K562 (cell line): Measurements from ENCODE around the gene GALNT15. TPM values are rescaled to one million over a fixed set of nuclear protein-coding genes. Genes with fewer than 3 reads are reported as not detected.

Source experiments
- ATAC-seq: fragments of 200-7000 bp; cut with Tn5 transposase; 3 replicates; pipeline ENCODE4 v1.9.1; 2020; ENCODE audit warnings: moderate library complexity
- BruUV-seq: library from RNA; stranded (reverse); fragments of 400-500 nt; replicated peaks from 2 replicates; lab custom pipeline; 2021; lab: Mats Ljungman, UMichigan
- CTCF ChIA-PET: fragments of 300-600 bp; formaldehyde crosslinking; extraction: SDS; loops from one replicate; lab custom pipeline; 2021; ENCODE audit warnings: low intra/inter-chr PET ratio; lab: Yijun Ruan, JAX
- POLR2A ChIA-PET: fragments of 300-600, 350-650 bp; sonication (Branson Sonifier 250); formaldehyde crosslinking; extraction: SDS; loops from one replicate; lab custom pipeline; 2021; ENCODE audit warnings: antibody characterized with exemption, inconsistent platforms; lab: Yijun Ruan, JAX
- DNase-seq, 4 experiments: peaks; one replicate each; pipeline versions ENCODE4 v3.0.0 to v3.0.0-alpha.2; 2011 to 2018; ENCODE audit warnings: low spot score in 3 of 4, mixed read lengths in 3 of 4; ENCODE audit errors: extremely low read depth in 1 of 4
- FAIRE-seq: peaks from 2 replicates; lab custom pipeline; 2011; peaks lifted over from hg19 to GRCh38; lab: Jason Lieb, UNC
- H2AFZ ChIP-seq: 2 replicates; pipeline ENCODE4 v1.6.0; 2011; ENCODE audit warnings: low read depth, low read length, control low read depth, inconsistent platforms
- H3K27ac ChIP-seq: fragments of 200-600 bp; 3 replicates; pipeline ENCODE4 v1.8.0; 2011; ENCODE audit warnings: low read depth, mild to moderate bottlenecking, control low read depth, inconsistent platforms, low read length, moderate library complexity, mixed read lengths; ENCODE audit errors: extremely low read depth
- H3K27me3 ChIP-seq, 2 experiments: fragments of 300-600 bp in 1 of 2; 2 replicates in 1 of 2; 3 replicates in 1 of 2; pipeline versions ENCODE4 v1.6.0 to v1.8.0; 2011; ENCODE audit warnings: inconsistent platforms in 2 of 2, low read length in 2 of 2, mild to moderate bottlenecking in 1 of 2, mixed read lengths in 1 of 2, moderate library complexity in 1 of 2; ENCODE audit not compliant: control insufficient read depth in 2 of 2, insufficient read depth in 2 of 2
- H3K36me3 ChIP-seq: fragments of 300-600 bp; 3 replicates; pipeline ENCODE4 v1.8.0; 2011; ENCODE audit warnings: mild to moderate bottlenecking, low read length, inconsistent platforms; ENCODE audit not compliant: control insufficient read depth, insufficient read depth
- H3K4me1 ChIP-seq, 2 experiments: fragments of 200-600 bp in 1 of 2; replicated peaks in 1 of 2; 2 replicates in 1 of 2; 3 replicates in 1 of 2; pipeline versions ENCODE4 v1.5.1 to v1.8.0; 2011; ENCODE audit warnings: inconsistent platforms in 2 of 2, low read length in 2 of 2, mild to moderate bottlenecking in 1 of 2, mixed read lengths in 1 of 2, moderate library complexity in 1 of 2; ENCODE audit not compliant: control insufficient read depth in 2 of 2, insufficient read depth in 2 of 2
- H3K4me2 ChIP-seq: 2 replicates; pipeline ENCODE4 v1.6.1; 2011; ENCODE audit warnings: low read length, control low read depth, inconsistent platforms, mixed read lengths; ENCODE audit not compliant: insufficient read depth
- H3K4me3 ChIP-seq: fragments of 200-600 bp; sonication (generic), shearing (Covaris generic); 2 replicates; pipeline ENCODE4 v1.5.1; 2016; ENCODE audit warnings: control low read depth, inconsistent platforms
- H3K79me2 ChIP-seq: fragments of 200-600 bp; 3 replicates; pipeline ENCODE4 v1.8.0; 2011; ENCODE audit warnings: low read length, inconsistent platforms; ENCODE audit not compliant: control insufficient read depth, insufficient read depth
- H3K9ac ChIP-seq, 2 experiments: 2 replicates each; pipeline versions ENCODE4 v1.6.0 to v1.6.1; 2011; ENCODE audit warnings: low read depth in 2 of 2, low read length in 2 of 2, control low read depth in 1 of 2, inconsistent platforms in 1 of 2, mild to moderate bottlenecking in 1 of 2, mixed read lengths in 1 of 2; ENCODE audit not compliant: insufficient read depth in 1 of 2
- H3K9me1 ChIP-seq: one replicate; pipeline ENCODE4 v1.6.0; 2011; ENCODE audit warnings: inconsistent platforms, mild to moderate bottlenecking, low read length, moderate library complexity; ENCODE audit not compliant: control insufficient read depth, insufficient read depth
- H3K9me3 ChIP-seq: replicated peaks from 2 replicates; pipeline ENCODE4 v1.5.1; 2011; ENCODE audit warnings: low read depth, low read length, inconsistent platforms; ENCODE audit not compliant: control insufficient read depth, insufficient read depth
- H4K20me1 ChIP-seq: replicated peaks from 2 replicates; pipeline ENCODE4 v1.6.1; 2011; ENCODE audit warnings: low read length, inconsistent platforms, mixed read lengths; ENCODE audit not compliant: control insufficient read depth, insufficient read depth
- ARID4B ChIP-seq: sonication (generic); formaldehyde crosslinking; IDR thresholded peaks from 2 replicates; pipeline ENCODE4 v1.8.0; 2022; ENCODE audit warnings: mild to moderate bottlenecking, missing genetic modification reagents
- CBFA2T3 ChIP-seq: fragments of 450-650 bp; IDR thresholded peaks from 2 replicates; pipeline ENCODE4 v1.6.1; 2017
- HDAC1 ChIP-seq, 2 experiments: fragments of 450-650 bp; IDR thresholded peaks; 2 replicates each; pipeline ENCODE4 v1.6.1; 2016 to 2017; ENCODE audit warnings: inconsistent platforms in 1 of 2, mild to moderate bottlenecking in 1 of 2, moderate library complexity in 1 of 2
- HOXB6 ChIP-seq: fragments of 250-450 bp; sonication (Bioruptor Pico); IDR thresholded peaks from 2 replicates; pipeline ENCODE4 v1.5.1; 2022; ENCODE audit warnings: mild to moderate bottlenecking, borderline replicate concordance
- NR2F6 ChIP-seq: fragments of 450-650 bp; formaldehyde crosslinking; IDR thresholded peaks from 2 replicates; pipeline ENCODE4 v1.4.0; 2020; ENCODE audit warnings: mild to moderate bottlenecking
- RBM15 ChIP-seq: fragments of 200-400 bp; formaldehyde crosslinking; IDR thresholded peaks from 2 replicates; pipeline ENCODE4 v1.6.1; 2018; ENCODE audit warnings: mild to moderate bottlenecking, low read length, moderate library complexity; ENCODE audit not compliant: insufficient read depth
- TOE1 ChIP-seq, 2 experiments: fragments of 450-650 bp in 1 of 2; sonication (generic) in 1 of 2; formaldehyde crosslinking in 1 of 2; IDR thresholded peaks; 2 replicates each; pipeline versions ENCODE4 v1.7.1 to v1.8.0; 2016 to 2022; ENCODE audit warnings: borderline replicate concordance in 2 of 2, mild to moderate bottlenecking in 2 of 2, antibody characterized with exemption in 1 of 2, inconsistent platforms in 1 of 2, low read depth in 1 of 2, missing genetic modification reagents in 1 of 2, moderate library complexity in 1 of 2
- ZNF740 ChIP-seq, 3 experiments: fragments of 200-800 bp in 1 of 3; sonication (Bioruptor generic) in 1 of 3; sonication (generic) in 1 of 3; formaldehyde crosslinking in 1 of 3; IDR thresholded peaks; 2 replicates each; pipeline versions ENCODE4 v1.6.1 to v1.8.0; 2016 to 2022; ENCODE audit warnings: mild to moderate bottlenecking in 2 of 3, missing compliant biosample characterization in 2 of 3, missing genetic modification characterization in 2 of 3, missing genetic modification reagents in 1 of 3
- WGBS: fragments of 100-300 bp; shearing (Covaris generic); methylation state at CpG from one replicate; pipeline ENCODE4 v1.1.6; 2016; ENCODE audit warnings: low coverage, mixed read lengths; ENCODE audit not compliant: insufficient coverage; ENCODE audit errors: missing lambda C conversion rate; 5-methylcytosine and 5-hydroxymethylcytosine counted together
- in situ Hi-C: fragments of 300-500 bp; cut with MboI; formaldehyde crosslinking; loops from 4 replicates; pipeline ENCODE4 v1.15.0; 2018; ENCODE audit warnings: inconsistent platforms, mixed read lengths
- intact Hi-C: fragments of 100-400 bp; cut with micrococcal nuclease; formaldehyde crosslinking; loops from 2 replicates; pipeline ENCODE4 v1.14.2; 2022
- polyA plus RNA-seq, 8 experiments: library from polyadenylated mRNA; depleted of rRNA in 4 of 8; stranded (reverse) in 5 of 8; unstranded in 3 of 8; fragments of >200 nt; fragmentation: Nextera tagmentation in 2 of 8; fragmentation: Illumina TruSeq in 1 of 8; extraction: Ambion mirVana in 2 of 8; extraction: Trizol in 1 of 8; gene quantifications; 2 replicates each; pipeline versions ENCODE4 v1.2.1 to v1.2.3, GENCODE V29; 2011 to 2014; ENCODE audit warnings: inconsistent platforms in 1 of 8, missing spikeins in 1 of 8
- total RNA-seq, 7 experiments: library from RNA; depleted of rRNA in 6 of 7; stranded (reverse); fragments of >200 nt in 6 of 7; fragmentation: Illumina TruSeq in 2 of 7; extraction: Trizol in 2 of 7; gene quantifications; 2 replicates each; pipeline versions ENCODE4 v1.2.1 to v1.2.3, GENCODE V29; 2011 to 2021; ENCODE audit warnings: low replicate concordance in 1 of 7

The GALNT15 gene
- total and polyA plus RNA-seq, 9 of the 15 experiments (the other 6 are each of a cell fraction or from before 2014, with no cell fraction given) = not detected

GRCh38 chr3:16179771-16180736, 5.6 kb downstream of the GALNT15 start:
- no peaks in the 10 kb centered on the region for H3K36me3 ChIP-seq
- no peak overlapping the region for H3K27ac ChIP-seq
- intact Hi-C loops (loop anchor here (2.0 to 5.0 kb wide), 4 partner anchors 67 to 549 kb away; no protein-coding TSS in a partner anchor), in situ Hi-C loops (loop anchor here (10.0 kb wide), 1 partner anchor 365 kb away; no protein-coding TSS in a partner anchor)
- H3K4me1 ChIP-seq = peaks cover 0 to 5% of the 10 kb centered on the region in 2 experiments; a peak in 1 of 5 replicates
- POLR2A ChIA-PET = interaction anchor here (0.6 to 1.0 kb wide), 3 partner anchors 14 to 70 kb away, joined by 3 read pairs; no protein-coding TSS in a partner anchor
- TF ChIP-seq NR2F6 (CRISPR knock-in tag) (no peak), HDAC1 (IDR thresholded peaks at IDR 0.05) (no peak), TOE1 (IDR thresholded peaks at IDR 0.05; ENCODE audit: borderline replicate concordance) (no peak), TOE1 (CRISPR knock-in tag; IDR thresholded peaks at IDR 0.05; ENCODE audit: borderline replicate concordance, low read depth) (no peak), RBM15 (no peak), ARID4B (no peak), CBFA2T3 (0 out of 2 replicates have a peak, but pooled peaks have one; percentile 15), HOXB6 (CRISPR knock-in tag) (no peak), ZNF740 (CRISPR knock-in tag; IDR thresholded peaks at IDR 0.05) (no peak), ZNF740 (tag; IDR thresholded peaks at IDR 0.05) (no peak)
- no peak overlapping the region for H2AFZ ChIP-seq
- no peak for ATAC-seq
- H4K20me1 ChIP-seq = peaks cover 16% of the 10 kb centered on the region; the same call in 1 of the 2 replicates
- peaks cover 4% of the 10 kb centered on the region; the same call in 1 of the 2 replicates for H3K9me3 ChIP-seq
- H3K9me1 ChIP-seq = no peaks in the 10 kb centered on the region
- H3K79me2 ChIP-seq = no peaks in the 10 kb centered on the region
- DNase-seq = no peak
- H3K9ac ChIP-seq = no peak overlapping the region
- CTCF ChIA-PET = interaction anchor here (3.4 kb wide), 1 partner anchor 131 kb away, joined by 28 read pairs; no protein-coding TSS in a partner anchor
- no peak overlapping the region for H3K4me2 ChIP-seq
- H3K4me3 ChIP-seq = no peak overlapping the region
- WGBS = 0% methylated on average over 15 of the region's 15 CpGs
- FAIRE-seq = no peak
- no TSS peak for BruUV-seq
- H3K27me3 ChIP-seq = peaks cover 8 to 48% of the 10 kb centered on the region in 2 experiments; a peak in 4 of 5 replicates
